Lung (tissue), 12 donors: ENCODE data around the gene UBE2V1. TPM values are rescaled to one million over a fixed set of nuclear protein-coding genes. Genes with fewer than 3 reads are reported as not detected.
A peak's percentile ranks its signal among the peaks of the same experiment; 100 is the strongest.

ENCODE experiments used
- ATAC-seq: fragments of 200-7000 bp; cut with Tn5 transposase; one replicate; pipeline ENCODE4 v1.9.1; 2020; ENCODE audit warnings: moderate number of reproducible peaks; ENCODE audit not compliant: insufficient read depth, low FRiP score
- DNase-seq, 3 donors: peaks; one replicate each; pipeline ENCODE4 v3.0.0-alpha.2; 2013 to 2017
- H3K27ac ChIP-seq, 2 donors: one replicate each; pipeline ENCODE4 v1.5.1; 2013; ENCODE audit warnings: mild to moderate bottlenecking in 2 of 2, moderate library complexity in 2 of 2, control low read depth in 1 of 2, inconsistent platforms in 1 of 2, low read depth in 1 of 2, low read length in 1 of 2
- H3K27me3 ChIP-seq, 3 donors: one replicate each; pipeline ENCODE4 v1.5.1; 2013; ENCODE audit warnings: low read length in 2 of 3; ENCODE audit not compliant: control insufficient read depth in 3 of 3, insufficient read depth in 3 of 3
- H3K36me3 ChIP-seq, 4 donors: one replicate each; pipeline ENCODE4 v1.5.1; 2013; ENCODE audit warnings: low read length in 4 of 4, mild to moderate bottlenecking in 1 of 4, moderate library complexity in 1 of 4; ENCODE audit not compliant: control insufficient read depth in 4 of 4, insufficient read depth in 4 of 4
- H3K4me1 ChIP-seq, 5 donors: one replicate each; pipeline ENCODE4 v1.5.1; 2013; ENCODE audit warnings: low read length in 5 of 5, mild to moderate bottlenecking in 2 of 5, moderate library complexity in 1 of 5; ENCODE audit not compliant: control insufficient read depth in 5 of 5, insufficient read depth in 5 of 5
- H3K4me3 ChIP-seq: one replicate; pipeline ENCODE4 v1.5.1; 2013; ENCODE audit warnings: mild to moderate bottlenecking, control low read depth, moderate library complexity
- H3K9ac ChIP-seq, 2 donors: one replicate each; pipeline ENCODE4 v1.5.1; 2013; ENCODE audit warnings: low read length in 2 of 2, control low read depth in 1 of 2; ENCODE audit not compliant: insufficient read depth in 1 of 2
- H3K9me3 ChIP-seq, 4 donors: one replicate each; pipeline ENCODE4 v1.5.1; 2013; ENCODE audit warnings: low read length in 3 of 4, mild to moderate bottlenecking in 1 of 4, moderate library complexity in 1 of 4; ENCODE audit not compliant: control insufficient read depth in 4 of 4, insufficient read depth in 3 of 4
- WGBS, 2 donors: extraction: QIAGEN DNeasy Blood & Tissue Kit; methylation state at CpG; one replicate each; pipeline ENCODE4 v1.1.7; 2013; 5-methylcytosine and 5-hydroxymethylcytosine counted together
- polyA plus RNA-seq, 2 donors: library from polyadenylated mRNA; stranded (reverse); fragments of 200-250 nt; gene quantifications; one replicate each; pipeline ENCODE4 v1.2.1, GENCODE V29; 2013
- total RNA-seq, 2 donors: library from RNA; depleted of rRNA in 1 of 2; stranded (reverse); fragments of >200 nt in 1 of 2; gene quantifications; one replicate each; pipeline ENCODE4 v1.2.1, GENCODE V29; 2014 to 2021
- TF ChIP-seq, protein P1 (sequence below): IDR thresholded peaks from 2 replicates; pipeline ENCODE4 v1.5.1; 2012; ENCODE audit warnings: mild to moderate bottlenecking; ENCODE audit errors: control extremely low read depth, extremely low read depth
- donor health status: control.
- donor health status: control.
- donor health status: Bipolar disorder and iron deficiency.
- donor health status: healthy.
- donor health status: DM: yes; HTN: yes; CAD: no.

The UBE2V1 gene
- total and polyA plus RNA-seq, 4 donors = 56.4 to 103 (median 69.2) TPM

DNA sequence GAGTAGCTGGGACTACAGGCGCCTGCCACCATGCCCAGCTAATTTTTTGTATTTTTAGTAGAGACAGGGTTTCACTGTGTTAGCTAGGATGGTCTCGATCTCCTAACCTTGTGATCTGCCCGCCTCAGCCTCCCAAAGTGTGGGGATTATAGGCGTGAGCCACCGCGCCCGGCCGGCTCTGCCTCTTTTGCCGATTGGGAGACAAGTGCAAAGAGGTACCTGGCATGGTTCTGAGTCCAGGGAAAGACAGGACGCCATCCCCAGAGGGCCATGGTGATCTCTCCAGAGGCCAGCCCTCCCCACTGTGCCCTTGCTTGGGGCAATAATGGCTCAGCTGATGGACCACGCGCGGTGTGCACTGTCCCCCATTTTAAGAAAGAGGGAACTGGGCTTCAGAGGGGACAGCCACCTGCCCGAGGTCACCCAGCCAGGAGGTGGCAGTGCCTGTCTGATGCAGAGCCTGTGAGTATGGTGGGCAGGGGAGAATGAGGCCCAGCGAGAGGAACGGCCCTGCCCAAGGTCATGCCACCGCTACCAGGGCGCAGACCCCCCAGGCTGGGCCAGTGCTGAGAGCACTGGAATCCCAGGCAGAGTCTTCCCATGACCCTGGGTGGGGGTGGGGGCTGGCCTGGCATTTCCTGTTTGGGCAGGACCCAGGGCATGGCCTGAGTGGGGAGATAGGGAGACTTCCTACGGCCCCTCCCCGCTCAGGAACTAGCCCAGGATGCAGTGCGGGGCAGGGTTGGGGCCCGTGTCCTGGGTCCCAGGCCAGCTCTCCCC lies 69.2 kb downstream of the UBE2V1 start:
- no peak overlapping the region for H3K9ac ChIP-seq
- H3K9me3 ChIP-seq = no peaks in the 10 kb centered on the region
- WGBS, 2 donors = 83 to 93% methylated on average over 21 to 22 of the region's 22 CpGs
- H3K27me3 ChIP-seq = no peaks in the 10 kb centered on the region
- no peak for DNase-seq
- H3K4me1 ChIP-seq = peaks cover 0 to 36% (median 15%) of the 10 kb centered on the region in 5 donors
- no peak overlapping the region for H3K4me3 ChIP-seq
- peak overlapping the region in 1 of 2 donors; percentile 8 for H3K27ac ChIP-seq
- TF ChIP-seq, protein P1, sequence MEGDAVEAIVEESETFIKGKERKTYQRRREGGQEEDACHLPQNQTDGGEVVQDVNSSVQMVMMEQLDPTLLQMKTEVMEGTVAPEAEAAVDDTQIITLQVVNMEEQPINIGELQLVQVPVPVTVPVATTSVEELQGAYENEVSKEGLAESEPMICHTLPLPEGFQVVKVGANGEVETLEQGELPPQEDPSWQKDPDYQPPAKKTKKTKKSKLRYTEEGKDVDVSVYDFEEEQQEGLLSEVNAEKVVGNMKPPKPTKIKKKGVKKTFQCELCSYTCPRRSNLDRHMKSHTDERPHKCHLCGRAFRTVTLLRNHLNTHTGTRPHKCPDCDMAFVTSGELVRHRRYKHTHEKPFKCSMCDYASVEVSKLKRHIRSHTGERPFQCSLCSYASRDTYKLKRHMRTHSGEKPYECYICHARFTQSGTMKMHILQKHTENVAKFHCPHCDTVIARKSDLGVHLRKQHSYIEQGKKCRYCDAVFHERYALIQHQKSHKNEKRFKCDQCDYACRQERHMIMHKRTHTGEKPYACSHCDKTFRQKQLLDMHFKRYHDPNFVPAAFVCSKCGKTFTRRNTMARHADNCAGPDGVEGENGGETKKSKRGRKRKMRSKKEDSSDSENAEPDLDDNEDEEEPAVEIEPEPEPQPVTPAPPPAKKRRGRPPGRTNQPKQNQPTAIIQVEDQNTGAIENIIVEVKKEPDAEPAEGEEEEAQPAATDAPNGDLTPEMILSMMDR = no peak
- ATAC-seq = no peak
- H3K36me3 ChIP-seq = no peaks in the 10 kb centered on the region

DNA sequence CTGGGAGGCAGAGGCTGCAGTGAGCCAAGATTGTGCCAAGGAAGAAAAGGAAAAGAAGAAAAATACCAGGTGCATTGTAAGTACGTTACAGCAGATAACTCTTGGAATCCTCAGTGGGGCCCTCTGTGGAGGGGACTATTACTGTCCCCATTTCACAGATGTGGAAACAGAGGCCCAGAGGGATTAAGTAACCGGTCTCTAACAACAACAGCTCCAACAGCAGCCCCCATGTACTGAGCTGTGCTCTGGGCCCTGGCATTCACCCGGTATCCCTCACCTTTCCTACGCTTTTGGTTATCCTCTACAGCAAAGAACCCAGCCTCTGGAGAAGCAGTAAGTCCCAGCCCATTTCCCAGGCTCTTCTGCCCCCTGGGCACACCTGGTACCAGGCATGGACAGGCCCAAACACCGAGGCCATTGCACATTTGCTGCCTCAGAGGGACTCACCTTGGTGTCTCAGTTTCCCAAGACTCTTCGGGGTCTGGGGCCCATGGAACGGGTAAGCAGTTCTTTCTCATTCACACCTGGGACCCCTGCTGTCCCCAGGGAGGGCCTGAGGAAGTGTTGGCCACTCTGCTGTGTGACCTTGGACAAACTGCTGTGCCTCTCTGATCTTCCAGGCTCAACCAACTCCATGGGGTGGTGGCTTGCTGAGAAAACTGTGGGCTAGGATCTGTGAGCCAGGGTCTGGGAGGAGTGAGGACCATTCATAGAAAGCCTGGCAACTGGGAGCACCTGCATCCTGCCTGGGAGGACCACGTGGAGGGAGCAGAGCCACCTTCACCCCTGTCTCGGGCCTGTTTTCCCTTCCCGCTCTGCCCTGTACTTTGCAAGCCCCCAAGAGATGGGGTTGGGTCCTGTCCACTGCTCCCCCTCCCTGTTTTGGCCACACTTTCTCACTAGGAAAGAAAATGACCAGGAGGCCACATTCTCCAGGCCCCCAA lies 70.3 kb downstream of the UBE2V1 start:
- H3K4me3 ChIP-seq = no peak overlapping the region
- no peaks in the 10 kb centered on the region for H3K9me3 ChIP-seq
- WGBS, 2 donors = 91 to 93% methylated on average over 10 of the region's 10 CpGs
- no peaks in the 10 kb centered on the region for H3K27me3 ChIP-seq
- DNase-seq = no peak
- H3K27ac ChIP-seq = no peak overlapping the region
- peaks cover 0 to 31% (median 15%) of the 10 kb centered on the region in 5 donors for H3K4me1 ChIP-seq
- H3K9ac ChIP-seq = no peak overlapping the region
- no peak for ATAC-seq
- no peaks in the 10 kb centered on the region for H3K36me3 ChIP-seq
- TF ChIP-seq, protein P1 = no peak

DNA sequence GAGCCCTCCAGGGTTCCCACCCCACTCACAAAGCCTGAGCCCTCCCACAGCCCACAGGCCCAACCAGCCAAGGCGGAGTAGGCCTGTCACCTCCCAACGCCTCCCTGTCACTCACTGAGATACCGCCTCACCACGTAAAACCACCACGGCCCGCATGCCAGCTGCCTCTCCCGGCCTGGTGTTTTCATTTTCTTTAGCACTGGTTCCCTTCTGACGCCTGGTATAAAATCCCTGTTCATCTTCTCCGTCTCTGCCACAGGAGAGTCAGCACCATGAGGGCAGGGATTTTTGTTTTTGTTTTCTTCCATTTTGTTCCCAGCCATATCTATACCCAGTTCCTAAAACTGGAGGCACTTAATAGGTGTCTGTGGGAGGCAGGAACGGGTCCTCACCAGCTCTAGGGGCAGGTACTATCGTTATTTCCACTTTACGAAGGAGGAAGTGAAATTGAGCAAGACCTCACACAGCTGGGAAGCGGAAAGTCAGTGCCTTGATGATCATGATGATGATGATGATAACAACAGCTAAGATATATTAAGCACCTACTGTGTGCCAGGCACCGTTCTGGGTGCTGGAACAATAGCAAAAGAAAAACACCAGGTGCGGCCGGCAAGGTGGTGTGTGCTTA lies 71.6 kb downstream of the UBE2V1 start:
- TF ChIP-seq, protein P1 = no peak
- peaks cover 0 to 20% (median 15%) of the 10 kb centered on the region in 5 donors for H3K4me1 ChIP-seq
- no peak overlapping the region for H3K9ac ChIP-seq
- no peak for ATAC-seq
- no peaks in the 10 kb centered on the region for H3K9me3 ChIP-seq
- no peak for DNase-seq
- no peaks in the 10 kb centered on the region for H3K36me3 ChIP-seq
- H3K27me3 ChIP-seq = no peaks in the 10 kb centered on the region
- 53 to 69% methylated on average over 16 of the region's 16 CpGs for WGBS, 2 donors
- no peak overlapping the region for H3K27ac ChIP-seq
- no peak overlapping the region for H3K4me3 ChIP-seq
